Right renal pelvis (tissue), 4 donors: ENCODE data around the gene PPTC7. TPM values are rescaled to one million over a fixed set of nuclear protein-coding genes. Genes with fewer than 3 reads are reported as not detected.
"Not testable (repeated sequence)": the region's sequence is repeated elsewhere in the genome, so short reads cannot be mapped to it uniquely, and the experiment has no call there.

Experiments used
- DNase-seq, 4 donors: peaks; one replicate each; pipeline ENCODE4 v3.0.0-alpha.2; 2013; ENCODE audit warnings: low read depth in 4 of 4, low spot score in 3 of 4, missing footprints in 1 of 4
- polyA plus RNA-seq, 4 donors: library from polyadenylated mRNA; unstranded; fragments of 120-200 nt; gene quantifications; one replicate each; pipeline ENCODE4 v1.2.1, GENCODE V29; 2013; ENCODE audit not compliant: insufficient read length in 4 of 4

Gene PPTC7
- polyA plus RNA-seq, 4 donors: 19.1 to 24.7 (median 24.3) TPM

GRCh38 chr12:110538869-110539622 lies 44.1 kb downstream of the PPTC7 start:
- no peak for DNase-seq

GRCh38 chr12:110537605-110538409 lies 45.3 kb downstream of the PPTC7 start:
- DNase-seq: no peak

- DNase-seq: no peak
These were observed 46.1 kb downstream of the PPTC7 start for GRCh38 chr12:110536834-110537604.

DNA sequence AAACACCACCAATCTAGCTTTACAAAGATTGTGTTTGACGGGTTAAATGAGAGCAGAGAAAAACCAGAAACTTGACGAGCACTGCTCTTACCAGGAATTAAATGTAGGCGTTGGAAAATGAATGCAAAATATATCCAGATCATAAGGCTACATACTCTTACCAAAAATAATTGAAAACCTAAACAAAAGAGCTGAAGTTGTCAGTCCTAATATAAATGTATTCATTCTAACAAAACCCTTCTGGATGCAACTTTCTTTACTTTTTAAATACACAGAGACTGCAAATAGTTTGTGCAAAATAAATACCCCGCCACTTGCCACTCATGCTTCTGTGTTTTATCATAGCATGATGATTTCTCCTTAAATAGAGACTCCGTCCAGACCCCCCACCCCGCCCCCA lies 48.3 kb downstream of the PPTC7 start:
- no peak for DNase-seq

DNA sequence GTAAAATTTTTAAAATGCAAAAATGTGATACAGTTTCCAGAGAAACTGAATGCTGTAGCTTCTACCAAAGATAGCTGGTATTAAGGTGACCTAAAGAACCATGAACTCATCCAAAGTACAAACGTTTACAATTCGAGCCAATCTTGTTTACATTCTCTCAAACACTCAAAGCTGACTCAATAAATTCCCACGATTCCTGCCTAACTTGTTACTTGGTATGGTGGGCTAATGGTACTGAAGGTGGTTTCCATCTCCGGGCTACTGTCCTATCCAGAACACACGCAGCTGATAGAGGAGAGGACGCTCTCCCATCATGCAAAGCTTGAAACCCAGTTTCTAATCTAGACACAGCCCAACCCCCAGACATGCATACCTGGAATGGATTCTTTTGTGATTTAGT lies 49.5 kb downstream of the PPTC7 start:
- DNase-seq: no peak

GRCh38 chr12:110532644-110533043 lies 50.5 kb downstream of the PPTC7 start:
- no peak for DNase-seq

- DNase-seq: no peak
These were observed 51.3 kb downstream of the PPTC7 start for GRCh38 chr12:110531741-110532333.

- DNase-seq: no peak
These were observed 52.6 kb downstream of the PPTC7 start for GRCh38 chr12:110530511-110530910.

- no peak for DNase-seq
These were observed 54.8 kb downstream of the PPTC7 start for GRCh38 chr12:110528277-110528839.

GRCh38 chr12:110520876-110521712 lies 62.0 kb downstream of the PPTC7 start:
- not testable (repeated sequence) for DNase-seq

DNA sequence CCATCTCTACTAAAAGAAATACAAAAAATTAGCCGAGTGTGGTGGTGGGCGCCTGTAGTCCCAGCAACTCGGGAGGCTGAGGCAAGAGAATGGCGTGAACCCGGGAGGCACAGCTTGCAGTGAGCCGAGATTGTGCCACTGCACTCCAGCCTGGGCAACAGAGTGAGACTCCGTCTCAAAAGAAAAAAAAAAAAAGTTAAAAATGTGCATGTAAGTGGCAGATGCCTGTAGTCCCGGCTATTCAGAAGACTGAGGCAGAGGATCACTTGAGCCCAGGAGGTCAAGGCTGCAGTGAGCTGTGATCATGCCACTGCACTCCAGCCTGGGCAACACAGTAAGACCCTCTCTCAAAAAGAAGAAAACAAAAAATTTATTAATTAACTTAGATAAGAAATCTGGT lies 65.1 kb downstream of the PPTC7 start:
- not testable (repeated sequence) for DNase-seq

- no peak for DNase-seq
These were observed 66.1 kb downstream of the PPTC7 start for GRCh38 chr12:110516995-110517394.

- DNase-seq: no peak
These were observed 68.8 kb downstream of the PPTC7 start for GRCh38 chr12:110514363-110514762.

- DNase-seq: no peak
These were observed 69.3 kb downstream of the PPTC7 start for GRCh38 chr12:110513842-110514241.

- DNase-seq: no peak
These were observed 75.0 kb downstream of the PPTC7 start for GRCh38 chr12:110508071-110508586.

DNA sequence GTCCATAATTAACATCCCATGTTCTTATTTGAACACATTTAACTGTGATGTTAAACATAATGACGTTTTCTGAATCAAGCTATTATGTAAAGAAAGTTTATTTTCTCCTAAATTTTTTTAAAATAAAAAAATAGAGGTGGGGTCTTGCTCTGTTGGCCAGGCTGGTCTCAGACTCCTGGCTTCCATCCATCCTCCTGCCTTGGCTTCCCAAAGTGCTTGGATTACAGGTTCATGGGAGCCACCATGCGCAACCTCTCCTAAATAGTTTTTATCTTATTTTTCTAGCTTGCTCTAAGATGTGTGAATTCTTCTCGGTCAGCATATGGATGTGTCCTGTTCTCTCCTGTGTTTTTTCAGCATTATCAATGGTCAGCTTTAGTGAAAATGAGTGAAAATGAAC lies 77.8 kb downstream of the PPTC7 start:
- no peak for DNase-seq

DNA sequence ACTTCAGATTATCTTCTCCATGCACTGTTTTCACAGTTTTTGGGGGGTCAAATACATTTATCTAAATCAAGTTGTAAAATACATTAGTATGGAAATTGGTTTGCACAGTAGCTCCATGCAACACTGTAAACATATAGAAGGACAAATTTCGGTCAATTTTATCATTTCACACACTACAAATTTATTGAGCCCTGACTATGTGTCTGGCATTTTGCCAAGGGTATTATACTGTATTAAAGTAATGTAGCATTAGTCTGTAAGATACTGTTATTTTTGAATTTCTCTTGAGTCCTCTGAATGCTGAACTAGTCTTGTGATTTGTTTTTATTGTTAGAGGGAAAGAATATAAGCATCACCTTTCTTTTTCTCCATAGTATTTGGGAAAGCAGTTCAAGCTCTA lies 79.7 kb downstream of the PPTC7 start:
- DNase-seq: no peak

GRCh38 chr12:110501752-110502738 lies 81.1 kb downstream of the PPTC7 start, which contains the start of the genes RAD9B and VPS29:
Gene RAD9B, plus strand, starts transcription at chr12:110502331. Its CDS starts 7 bp downstream, at chr12:110502338.
Gene VPS29, minus strand, starts transcription at chr12:110502111. Its CDS starts 60 bp downstream, at chr12:110502051.
- DNase-seq: peak; percentile 93 to 97 (median 96)
